Retinal pigment epithelial cell (primary cell): ENCODE measurements around the gene PIBF1.

Experiments used
- DNase-seq: peaks from one replicate; pipeline ENCODE4 v3.0.0-alpha.2; 2010; ENCODE audit warnings: low read depth
- H3K4me3 ChIP-seq: 2 replicates; pipeline ENCODE4 v1.5.1; 2011; ENCODE audit warnings: mild to moderate bottlenecking, low read length, control low read depth, moderate library complexity
- CTCF ChIP-seq: conservative IDR thresholded peaks from 2 replicates; pipeline ENCODE4 v1.5.1; 2011; ENCODE audit warnings: low read depth, low read length, control low read depth, inconsistent platforms

Gene PIBF1

DNA sequence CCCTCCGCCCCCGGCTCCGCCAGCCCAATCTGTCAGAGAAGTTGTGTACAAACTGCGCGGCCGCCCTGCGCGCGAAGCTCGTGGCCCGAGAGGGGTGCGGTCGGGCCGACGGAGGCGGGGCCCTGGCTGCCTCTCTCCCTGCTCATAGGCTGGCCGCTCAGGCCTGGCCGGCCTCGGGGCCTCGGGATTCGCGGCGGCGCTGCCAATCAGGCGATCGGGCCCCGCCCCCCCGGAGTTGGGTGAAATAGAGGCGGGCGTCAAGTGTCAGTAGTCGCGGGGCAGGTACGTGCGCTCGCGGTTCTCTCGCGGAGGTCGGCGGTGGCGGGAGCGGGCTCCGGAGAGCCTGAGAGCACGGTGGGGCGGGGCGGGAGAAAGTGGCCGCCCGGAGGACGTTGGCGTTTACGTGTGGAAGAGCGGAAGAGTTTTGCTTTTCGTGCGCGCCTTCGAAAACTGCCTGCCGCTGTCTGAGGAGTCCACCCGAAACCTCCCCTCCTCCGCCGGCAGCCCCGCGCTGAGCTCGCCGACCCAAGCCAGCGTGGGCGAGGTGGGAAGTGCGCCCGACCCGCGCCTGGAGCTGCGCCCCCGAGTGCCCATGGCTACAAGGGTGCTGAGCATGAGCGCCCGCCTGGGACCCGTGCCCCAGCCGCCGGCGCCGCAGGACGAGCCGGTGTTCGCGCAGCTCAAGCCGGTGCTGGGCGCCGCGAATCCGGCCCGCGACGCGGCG lies 277.0 kb downstream of the PIBF1 start, which contains the start of gene KLF5:
Gene KLF5, plus strand, starts transcription at position 270 of the 724 bp plus-strand sequence. Its CDS starts 323 bp downstream, at position 593.
- peak within 1 kb of the TSS; percentile 92 for H3K4me3 ChIP-seq
- DNase-seq, result peak; percentile 81
- TF ChIP-seq CTCF, result no peak

DNA sequence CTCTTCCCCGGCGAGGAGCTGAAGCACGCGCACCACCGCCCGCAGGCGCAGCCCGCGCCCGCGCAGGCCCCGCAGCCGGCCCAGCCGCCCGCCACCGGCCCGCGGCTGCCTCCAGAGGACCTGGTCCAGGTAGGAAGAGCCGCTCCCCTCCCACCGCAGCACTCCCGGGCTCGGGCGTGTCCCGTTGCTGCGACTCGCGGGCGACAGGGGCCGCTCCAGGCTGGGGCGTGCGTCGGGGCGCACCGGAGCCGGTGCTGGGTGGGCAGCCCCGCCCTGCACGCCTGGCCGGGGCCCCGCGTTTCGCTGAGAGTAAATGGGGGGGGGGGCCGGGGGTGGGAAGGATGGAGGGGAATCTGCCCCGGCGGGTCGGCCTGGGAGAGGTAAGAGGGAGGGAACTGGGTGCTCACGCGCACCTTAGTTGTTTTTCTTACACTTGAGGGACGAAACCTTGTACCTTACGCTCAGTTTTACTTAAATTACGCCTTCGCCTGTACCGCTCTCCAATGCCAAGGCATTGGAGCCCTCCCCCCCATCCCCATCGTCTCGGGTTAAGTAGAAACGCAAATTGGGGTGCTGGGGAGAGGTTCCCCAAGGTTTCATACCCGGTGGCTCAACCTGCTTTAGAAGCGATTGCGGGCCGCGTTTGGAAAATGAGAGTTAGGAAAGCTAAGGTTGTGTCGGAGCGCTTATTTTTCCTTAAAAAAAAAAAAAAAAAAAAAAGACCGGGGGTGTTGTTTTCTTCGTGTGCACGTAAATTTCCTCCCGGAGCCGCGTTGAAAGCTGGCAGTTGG lies 277.7 kb downstream of the PIBF1 start:
- no peak for DNase-seq
- TF ChIP-seq CTCF, result peak; percentile 17
- H3K4me3 ChIP-seq, result peak overlapping the region; percentile 92

DNA sequence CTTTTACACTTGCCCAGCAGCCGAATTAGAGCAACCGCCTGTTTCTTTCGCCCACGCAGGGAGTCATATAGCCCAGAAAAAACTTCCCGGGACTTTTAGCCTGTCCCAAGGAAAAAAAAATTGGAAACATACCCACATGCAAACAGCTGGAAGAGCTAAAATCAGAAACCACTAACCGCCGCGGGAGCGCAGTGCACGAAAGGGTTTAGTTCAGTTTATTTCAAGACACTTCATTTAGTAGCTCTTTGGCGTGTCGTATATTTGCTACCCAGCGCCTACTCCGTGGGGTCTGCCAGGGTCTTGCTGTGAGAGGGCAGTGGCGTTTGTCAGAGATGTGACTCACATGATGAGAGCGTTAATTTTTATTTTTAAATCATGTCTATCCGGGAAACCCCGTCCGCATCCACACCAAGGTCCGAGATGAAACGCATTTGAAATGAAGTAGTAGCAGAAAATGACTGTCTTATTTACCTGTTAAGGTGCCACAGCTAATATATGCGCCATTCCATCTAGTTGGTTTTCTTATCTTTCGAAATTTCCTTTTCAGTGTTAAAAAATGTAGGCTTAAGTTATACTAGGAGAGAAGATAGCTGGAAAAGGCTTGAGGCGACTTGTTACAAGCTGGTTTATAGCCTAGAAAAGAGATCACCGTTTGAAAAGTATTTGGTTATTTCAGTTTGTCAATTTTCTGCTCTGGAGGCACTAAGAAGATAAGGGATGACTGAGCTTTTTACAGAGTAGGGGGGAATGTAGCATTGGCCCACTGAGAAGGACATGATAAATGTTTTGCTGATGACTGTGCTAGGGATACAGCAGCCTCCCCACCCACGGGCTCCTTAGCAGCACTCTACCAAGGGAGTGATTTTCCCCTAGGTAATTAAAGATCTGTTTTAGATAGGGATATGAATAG lies 278.6 kb downstream of the PIBF1 start:
- peak overlapping the region; percentile 92 for H3K4me3 ChIP-seq
- no peak for TF ChIP-seq CTCF

DNA sequence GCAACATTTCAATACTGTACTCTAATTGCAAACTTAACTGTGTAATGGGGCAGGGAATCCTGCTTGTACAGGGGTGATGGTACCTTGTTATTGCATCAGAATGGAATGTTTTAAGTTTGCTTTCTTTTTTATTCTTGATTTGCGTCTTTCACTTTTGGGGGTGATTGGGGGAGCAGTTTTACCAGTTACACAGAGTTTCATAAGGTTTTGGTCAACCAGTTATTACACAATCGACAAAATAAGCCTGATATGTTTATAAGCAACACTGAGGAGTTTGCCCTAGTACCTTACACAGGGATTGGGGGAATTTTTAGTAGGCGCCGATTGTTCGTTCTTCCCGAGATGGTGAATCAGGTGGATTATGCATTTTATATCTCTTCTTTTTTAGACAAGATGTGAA lies 279.5 kb downstream of the PIBF1 start:
- peak overlapping the region; percentile 92 for H3K4me3 ChIP-seq
- DNase-seq, result no peak
- TF ChIP-seq CTCF, result no peak

More for the DNA sequence above, 278.6 kb downstream of the PIBF1 start:
- DNase-seq, result no peak

DNA sequence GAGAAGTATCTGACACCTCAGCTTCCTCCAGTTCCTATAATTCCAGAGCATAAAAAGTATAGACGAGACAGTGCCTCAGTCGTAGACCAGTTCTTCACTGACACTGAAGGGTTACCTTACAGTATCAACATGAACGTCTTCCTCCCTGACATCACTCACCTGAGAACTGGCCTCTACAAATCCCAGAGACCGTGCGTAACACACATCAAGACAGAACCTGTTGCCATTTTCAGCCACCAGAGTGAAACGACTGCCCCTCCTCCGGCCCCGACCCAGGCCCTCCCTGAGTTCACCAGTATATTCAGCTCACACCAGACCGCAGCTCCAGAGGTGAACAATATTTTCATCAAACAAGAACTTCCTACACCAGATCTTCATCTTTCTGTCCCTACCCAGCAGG lies 279.9 kb downstream of the PIBF1 start:
- no peak for TF ChIP-seq CTCF
- DNase-seq, result no peak
- H3K4me3 ChIP-seq, result peak overlapping the region; percentile 92

GRCh38 chr13:73062468-73062867 lies 280.5 kb downstream of the PIBF1 start:
- DNase-seq, result no peak
- peak overlapping the region; percentile 92 for H3K4me3 ChIP-seq
- no peak for TF ChIP-seq CTCF
